ENCODE measurements around the gene S100A2. TPM values are rescaled to one million over a fixed set of nuclear protein-coding genes. Genes with fewer than 3 reads are reported as not detected.

S100A2 gene
- total and polyA plus RNA-seq, 2 experiments from 2014 or later, result 0.66 to 0.89 TPM

DNA sequence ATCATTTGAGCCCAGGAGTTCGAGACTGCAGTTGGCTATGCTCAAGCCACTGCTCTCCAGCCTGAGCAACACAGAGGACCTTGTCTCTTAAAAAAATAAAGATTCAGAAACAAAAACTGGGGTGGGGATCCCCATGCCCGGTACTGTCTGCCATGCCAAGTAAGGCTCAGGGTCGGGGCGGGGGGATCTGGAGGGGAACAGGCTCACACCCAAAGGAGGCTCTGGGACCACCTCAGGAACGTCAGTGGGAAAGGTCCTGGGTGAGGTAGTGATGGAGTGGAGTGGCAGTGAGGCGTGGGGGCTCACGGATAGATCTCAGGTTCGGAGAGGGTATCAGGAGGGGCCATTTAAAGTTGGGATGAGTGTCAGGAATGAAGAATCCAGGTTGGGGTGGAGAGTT is 19.3 kb downstream of the S100A2 start:
- no peaks in the 10 kb centered on the region for H3K9me2 ChIP-seq (ENCODE audit: insufficient read depth)
- H4K20me1 ChIP-seq (replicated peaks; ENCODE audit: insufficient read depth), result no peaks in the 10 kb centered on the region
- H3K4me1 Mint-ChIP-seq, result peaks cover 60% of the 10 kb centered on the region
- H3K79me2 ChIP-seq (replicated peaks; ENCODE audit: insufficient read depth), result no peaks in the 10 kb centered on the region
- H3K27me3 ChIP-seq (ENCODE audit: insufficient read depth), result no peaks in the 10 kb centered on the region
- no peak overlapping the region for H3K27ac ChIP-seq (ENCODE audit: low read depth)
- H3K27ac Mint-ChIP-seq, result no peak overlapping the region
- H3K4me3 Mint-ChIP-seq, result no peak overlapping the region
- DNase-seq (ENCODE audit: low spot score) (no peak), ATAC-seq (no peak)
- H3K27me3 Mint-ChIP-seq (ENCODE audit: insufficient read depth, low read depth, poor library complexity), result peaks cover 26% of the 10 kb centered on the region
- H3K36me3 ChIP-seq (ENCODE audit: insufficient read depth), result no peaks in the 10 kb centered on the region
- H3K4me2 ChIP-seq, result no peak overlapping the region
- TF ChIP-seq EZH2 (IDR thresholded peaks at IDR 0.05; ENCODE audit: low read depth, unreplicated experiment), result no peak
- no peak for TF ChIP-seq STAT1 (IDR thresholded peaks at IDR 0.05; ENCODE audit: unreplicated experiment)
- TF ChIP-seq, protein P1, sequence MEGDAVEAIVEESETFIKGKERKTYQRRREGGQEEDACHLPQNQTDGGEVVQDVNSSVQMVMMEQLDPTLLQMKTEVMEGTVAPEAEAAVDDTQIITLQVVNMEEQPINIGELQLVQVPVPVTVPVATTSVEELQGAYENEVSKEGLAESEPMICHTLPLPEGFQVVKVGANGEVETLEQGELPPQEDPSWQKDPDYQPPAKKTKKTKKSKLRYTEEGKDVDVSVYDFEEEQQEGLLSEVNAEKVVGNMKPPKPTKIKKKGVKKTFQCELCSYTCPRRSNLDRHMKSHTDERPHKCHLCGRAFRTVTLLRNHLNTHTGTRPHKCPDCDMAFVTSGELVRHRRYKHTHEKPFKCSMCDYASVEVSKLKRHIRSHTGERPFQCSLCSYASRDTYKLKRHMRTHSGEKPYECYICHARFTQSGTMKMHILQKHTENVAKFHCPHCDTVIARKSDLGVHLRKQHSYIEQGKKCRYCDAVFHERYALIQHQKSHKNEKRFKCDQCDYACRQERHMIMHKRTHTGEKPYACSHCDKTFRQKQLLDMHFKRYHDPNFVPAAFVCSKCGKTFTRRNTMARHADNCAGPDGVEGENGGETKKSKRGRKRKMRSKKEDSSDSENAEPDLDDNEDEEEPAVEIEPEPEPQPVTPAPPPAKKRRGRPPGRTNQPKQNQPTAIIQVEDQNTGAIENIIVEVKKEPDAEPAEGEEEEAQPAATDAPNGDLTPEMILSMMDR (conservative IDR thresholded peaks at IDR 0.05; ENCODE audit: low read depth in 2 of 2), result no peak
- no peak for TF ChIP-seq EZH2phosphoT487 (IDR thresholded peaks at IDR 0.05; ENCODE audit: unreplicated experiment)
- no peak for TF ChIP-seq CREB1 (CRISPR knock-in tag; IDR thresholded peaks at IDR 0.05; ENCODE audit: low read depth)
- TF ChIP-seq, protein P2, sequence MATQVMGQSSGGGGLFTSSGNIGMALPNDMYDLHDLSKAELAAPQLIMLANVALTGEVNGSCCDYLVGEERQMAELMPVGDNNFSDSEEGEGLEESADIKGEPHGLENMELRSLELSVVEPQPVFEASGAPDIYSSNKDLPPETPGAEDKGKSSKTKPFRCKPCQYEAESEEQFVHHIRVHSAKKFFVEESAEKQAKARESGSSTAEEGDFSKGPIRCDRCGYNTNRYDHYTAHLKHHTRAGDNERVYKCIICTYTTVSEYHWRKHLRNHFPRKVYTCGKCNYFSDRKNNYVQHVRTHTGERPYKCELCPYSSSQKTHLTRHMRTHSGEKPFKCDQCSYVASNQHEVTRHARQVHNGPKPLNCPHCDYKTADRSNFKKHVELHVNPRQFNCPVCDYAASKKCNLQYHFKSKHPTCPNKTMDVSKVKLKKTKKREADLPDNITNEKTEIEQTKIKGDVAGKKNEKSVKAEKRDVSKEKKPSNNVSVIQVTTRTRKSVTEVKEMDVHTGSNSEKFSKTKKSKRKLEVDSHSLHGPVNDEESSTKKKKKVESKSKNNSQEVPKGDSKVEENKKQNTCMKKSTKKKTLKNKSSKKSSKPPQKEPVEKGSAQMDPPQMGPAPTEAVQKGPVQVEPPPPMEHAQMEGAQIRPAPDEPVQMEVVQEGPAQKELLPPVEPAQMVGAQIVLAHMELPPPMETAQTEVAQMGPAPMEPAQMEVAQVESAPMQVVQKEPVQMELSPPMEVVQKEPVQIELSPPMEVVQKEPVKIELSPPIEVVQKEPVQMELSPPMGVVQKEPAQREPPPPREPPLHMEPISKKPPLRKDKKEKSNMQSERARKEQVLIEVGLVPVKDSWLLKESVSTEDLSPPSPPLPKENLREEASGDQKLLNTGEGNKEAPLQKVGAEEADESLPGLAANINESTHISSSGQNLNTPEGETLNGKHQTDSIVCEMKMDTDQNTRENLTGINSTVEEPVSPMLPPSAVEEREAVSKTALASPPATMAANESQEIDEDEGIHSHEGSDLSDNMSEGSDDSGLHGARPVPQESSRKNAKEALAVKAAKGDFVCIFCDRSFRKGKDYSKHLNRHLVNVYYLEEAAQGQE (IDR thresholded peaks at IDR 0.05; ENCODE audit: unreplicated experiment), result no peak
- TF ChIP-seq, protein P3, sequence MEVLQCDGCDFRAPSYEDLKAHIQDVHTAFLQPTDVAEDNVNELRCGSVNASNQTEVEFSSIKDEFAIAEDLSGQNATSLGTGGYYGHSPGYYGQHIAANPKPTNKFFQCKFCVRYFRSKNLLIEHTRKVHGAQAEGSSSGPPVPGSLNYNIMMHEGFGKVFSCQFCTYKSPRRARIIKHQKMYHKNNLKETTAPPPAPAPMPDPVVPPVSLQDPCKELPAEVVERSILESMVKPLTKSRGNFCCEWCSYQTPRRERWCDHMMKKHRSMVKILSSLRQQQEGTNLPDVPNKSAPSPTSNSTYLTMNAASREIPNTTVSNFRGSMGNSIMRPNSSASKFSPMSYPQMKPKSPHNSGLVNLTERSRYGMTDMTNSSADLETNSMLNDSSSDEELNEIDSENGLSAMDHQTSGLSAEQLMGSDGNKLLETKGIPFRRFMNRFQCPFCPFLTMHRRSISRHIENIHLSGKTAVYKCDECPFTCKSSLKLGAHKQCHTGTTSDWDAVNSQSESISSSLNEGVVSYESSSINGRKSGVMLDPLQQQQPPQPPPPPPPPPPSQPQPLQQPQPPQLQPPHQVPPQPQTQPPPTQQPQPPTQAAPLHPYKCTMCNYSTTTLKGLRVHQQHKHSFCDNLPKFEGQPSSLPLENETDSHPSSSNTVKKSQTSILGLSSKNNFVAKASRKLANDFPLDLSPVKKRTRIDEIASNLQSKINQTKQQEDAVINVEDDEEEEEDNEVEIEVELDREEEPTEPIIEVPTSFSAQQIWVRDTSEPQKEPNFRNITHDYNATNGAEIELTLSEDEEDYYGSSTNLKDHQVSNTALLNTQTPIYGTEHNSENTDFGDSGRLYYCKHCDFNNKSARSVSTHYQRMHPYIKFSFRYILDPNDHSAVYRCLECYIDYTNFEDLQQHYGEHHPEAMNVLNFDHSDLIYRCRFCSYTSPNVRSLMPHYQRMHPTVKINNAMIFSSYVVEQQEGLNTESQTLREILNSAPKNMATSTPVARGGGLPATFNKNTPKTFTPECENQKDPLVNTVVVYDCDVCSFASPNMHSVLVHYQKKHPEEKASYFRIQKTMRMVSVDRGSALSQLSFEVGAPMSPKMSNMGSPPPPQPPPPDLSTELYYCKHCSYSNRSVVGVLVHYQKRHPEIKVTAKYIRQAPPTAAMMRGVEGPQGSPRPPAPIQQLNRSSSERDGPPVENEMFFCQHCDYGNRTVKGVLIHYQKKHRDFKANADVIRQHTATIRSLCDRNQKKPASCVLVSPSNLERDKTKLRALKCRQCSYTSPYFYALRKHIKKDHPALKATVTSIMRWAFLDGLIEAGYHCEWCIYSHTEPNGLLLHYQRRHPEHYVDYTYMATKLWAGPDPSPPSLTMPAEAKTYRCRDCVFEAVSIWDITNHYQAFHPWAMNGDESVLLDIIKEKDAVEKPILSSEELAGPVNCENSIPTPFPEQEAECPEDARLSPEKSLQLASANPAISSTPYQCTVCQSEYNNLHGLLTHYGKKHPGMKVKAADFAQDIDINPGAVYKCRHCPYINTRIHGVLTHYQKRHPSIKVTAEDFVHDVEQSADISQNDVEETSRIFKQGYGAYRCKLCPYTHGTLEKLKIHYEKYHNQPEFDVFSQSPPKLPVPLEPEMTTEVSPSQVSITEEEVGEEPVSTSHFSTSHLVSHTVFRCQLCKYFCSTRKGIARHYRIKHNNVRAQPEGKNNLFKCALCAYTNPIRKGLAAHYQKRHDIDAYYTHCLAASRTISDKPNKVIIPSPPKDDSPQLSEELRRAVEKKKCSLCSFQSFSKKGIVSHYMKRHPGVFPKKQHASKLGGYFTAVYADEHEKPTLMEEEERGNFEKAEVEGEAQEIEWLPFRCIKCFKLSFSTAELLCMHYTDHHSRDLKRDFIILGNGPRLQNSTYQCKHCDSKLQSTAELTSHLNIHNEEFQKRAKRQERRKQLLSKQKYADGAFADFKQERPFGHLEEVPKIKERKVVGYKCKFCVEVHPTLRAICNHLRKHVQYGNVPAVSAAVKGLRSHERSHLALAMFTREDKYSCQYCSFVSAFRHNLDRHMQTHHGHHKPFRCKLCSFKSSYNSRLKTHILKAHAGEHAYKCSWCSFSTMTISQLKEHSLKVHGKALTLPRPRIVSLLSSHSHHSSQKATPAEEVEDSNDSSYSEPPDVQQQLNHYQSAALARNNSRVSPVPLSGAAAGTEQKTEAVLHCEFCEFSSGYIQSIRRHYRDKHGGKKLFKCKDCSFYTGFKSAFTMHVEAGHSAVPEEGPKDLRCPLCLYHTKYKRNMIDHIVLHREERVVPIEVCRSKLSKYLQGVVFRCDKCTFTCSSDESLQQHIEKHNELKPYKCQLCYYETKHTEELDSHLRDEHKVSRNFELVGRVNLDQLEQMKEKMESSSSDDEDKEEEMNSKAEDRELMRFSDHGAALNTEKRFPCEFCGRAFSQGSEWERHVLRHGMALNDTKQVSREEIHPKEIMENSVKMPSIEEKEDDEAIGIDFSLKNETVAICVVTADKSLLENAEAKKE (CRISPR knock-in tag; IDR thresholded peaks at IDR 0.05), result no peak
- TF ChIP-seq, protein P4, sequence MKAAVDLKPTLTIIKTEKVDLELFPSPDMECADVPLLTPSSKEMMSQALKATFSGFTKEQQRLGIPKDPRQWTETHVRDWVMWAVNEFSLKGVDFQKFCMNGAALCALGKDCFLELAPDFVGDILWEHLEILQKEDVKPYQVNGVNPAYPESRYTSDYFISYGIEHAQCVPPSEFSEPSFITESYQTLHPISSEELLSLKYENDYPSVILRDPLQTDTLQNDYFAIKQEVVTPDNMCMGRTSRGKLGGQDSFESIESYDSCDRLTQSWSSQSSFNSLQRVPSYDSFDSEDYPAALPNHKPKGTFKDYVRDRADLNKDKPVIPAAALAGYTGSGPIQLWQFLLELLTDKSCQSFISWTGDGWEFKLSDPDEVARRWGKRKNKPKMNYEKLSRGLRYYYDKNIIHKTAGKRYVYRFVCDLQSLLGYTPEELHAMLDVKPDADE (IDR thresholded peaks at IDR 0.05), result no peak
- TF ChIP-seq ZNF114 (CRISPR knock-in tag; IDR thresholded peaks at IDR 0.05), result no peak
- no peak for TF ChIP-seq JUNB (IDR thresholded peaks at IDR 0.05; ENCODE audit: unreplicated experiment)
- no peak for TF ChIP-seq POLR2AphosphoS5 (IDR thresholded peaks at IDR 0.05; ENCODE audit: low read depth)
- no peak for TF ChIP-seq NANOG (IDR thresholded peaks at IDR 0.05; ENCODE audit: borderline replicate concordance)
- no peak for TF ChIP-seq ZNF331 (CRISPR knock-in tag; IDR thresholded peaks at IDR 0.05; ENCODE audit: low read depth)
- H2AFZ ChIP-seq, result no peak overlapping the region
- no peak overlapping the region for H3K4me3 ChIP-seq
- H3F3A ChIP-seq (replicated peaks; ENCODE audit: low read depth), result no peaks in the 10 kb centered on the region
- H3K4me1 ChIP-seq (ENCODE audit: insufficient read depth), result peaks cover 18% of the 10 kb centered on the region
- H3K36me3 Mint-ChIP-seq (ENCODE audit: low read depth), result no peaks in the 10 kb centered on the region
- H3K9me3 Mint-ChIP-seq, result no peaks in the 10 kb centered on the region; the same call in 2 of the 3 replicates

Measured in GM23338 (cell line).